Measurements from ENCODE around the gene SCN4A.

DNA sequence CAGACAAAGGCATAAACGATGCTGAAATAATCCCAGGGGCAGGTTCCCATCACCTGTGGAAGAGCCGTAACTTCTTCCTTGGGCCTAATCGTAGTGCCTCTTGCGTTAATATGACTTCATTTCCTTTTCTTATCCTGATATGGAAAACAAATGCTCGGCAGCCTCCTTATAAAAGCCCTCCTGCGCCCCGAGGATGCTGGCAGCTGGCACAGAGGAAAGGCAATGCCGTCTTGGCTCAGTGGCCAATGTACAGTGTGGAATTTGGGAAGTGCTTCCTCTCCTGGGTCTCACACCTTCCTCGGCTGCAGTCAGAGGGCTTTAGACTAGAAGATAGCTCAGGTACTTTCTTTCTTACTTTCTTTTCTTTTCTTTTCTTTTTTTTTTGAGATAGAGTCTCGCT lies 3.4 kb downstream of the SCN4A start:
- TF ChIP-seq, protein P1, sequence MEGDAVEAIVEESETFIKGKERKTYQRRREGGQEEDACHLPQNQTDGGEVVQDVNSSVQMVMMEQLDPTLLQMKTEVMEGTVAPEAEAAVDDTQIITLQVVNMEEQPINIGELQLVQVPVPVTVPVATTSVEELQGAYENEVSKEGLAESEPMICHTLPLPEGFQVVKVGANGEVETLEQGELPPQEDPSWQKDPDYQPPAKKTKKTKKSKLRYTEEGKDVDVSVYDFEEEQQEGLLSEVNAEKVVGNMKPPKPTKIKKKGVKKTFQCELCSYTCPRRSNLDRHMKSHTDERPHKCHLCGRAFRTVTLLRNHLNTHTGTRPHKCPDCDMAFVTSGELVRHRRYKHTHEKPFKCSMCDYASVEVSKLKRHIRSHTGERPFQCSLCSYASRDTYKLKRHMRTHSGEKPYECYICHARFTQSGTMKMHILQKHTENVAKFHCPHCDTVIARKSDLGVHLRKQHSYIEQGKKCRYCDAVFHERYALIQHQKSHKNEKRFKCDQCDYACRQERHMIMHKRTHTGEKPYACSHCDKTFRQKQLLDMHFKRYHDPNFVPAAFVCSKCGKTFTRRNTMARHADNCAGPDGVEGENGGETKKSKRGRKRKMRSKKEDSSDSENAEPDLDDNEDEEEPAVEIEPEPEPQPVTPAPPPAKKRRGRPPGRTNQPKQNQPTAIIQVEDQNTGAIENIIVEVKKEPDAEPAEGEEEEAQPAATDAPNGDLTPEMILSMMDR (IDR thresholded peaks at IDR 0.05; ENCODE audit: low read depth, low read length), result no peak
- TF ChIP-seq, protein P2, sequence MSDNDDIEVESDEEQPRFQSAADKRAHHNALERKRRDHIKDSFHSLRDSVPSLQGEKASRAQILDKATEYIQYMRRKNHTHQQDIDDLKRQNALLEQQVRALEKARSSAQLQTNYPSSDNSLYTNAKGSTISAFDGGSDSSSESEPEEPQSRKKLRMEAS (IDR thresholded peaks at IDR 0.05; ENCODE audit: low read depth, low read length), result no peak
- no peak for TF ChIP-seq POLR2A (IDR thresholded peaks at IDR 0.05; ENCODE audit: extremely low read depth, insufficient read length)
- no peak for TF ChIP-seq MYC (IDR thresholded peaks at IDR 0.05; ENCODE audit: low read depth, low read length)

All from NB4 (cell line).